OCI-LY7 (cell line): ENCODE results near the gene SLC8A1.

Experiments used
- EZH2phosphoT487 ChIP-seq: fragments of 200-600 bp; sonication (generic); IDR thresholded peaks from 2 replicates; pipeline ENCODE4 v1.6.1; 2018; ENCODE audit warnings: low read depth, borderline replicate concordance, mild to moderate bottlenecking, mixed run types, antibody characterized with exemption, low read length, moderate library complexity, mixed read lengths
- TF ChIP-seq, protein P1 (sequence below): fragments of 200-600 bp; sonication (generic); conservative IDR thresholded peaks from 2 replicates; pipeline ENCODE4 v1.5.1; 2014; ENCODE audit warnings: mild to moderate bottlenecking, antibody characterized with exemption, low read length, moderate library complexity, mixed read lengths

DNA sequence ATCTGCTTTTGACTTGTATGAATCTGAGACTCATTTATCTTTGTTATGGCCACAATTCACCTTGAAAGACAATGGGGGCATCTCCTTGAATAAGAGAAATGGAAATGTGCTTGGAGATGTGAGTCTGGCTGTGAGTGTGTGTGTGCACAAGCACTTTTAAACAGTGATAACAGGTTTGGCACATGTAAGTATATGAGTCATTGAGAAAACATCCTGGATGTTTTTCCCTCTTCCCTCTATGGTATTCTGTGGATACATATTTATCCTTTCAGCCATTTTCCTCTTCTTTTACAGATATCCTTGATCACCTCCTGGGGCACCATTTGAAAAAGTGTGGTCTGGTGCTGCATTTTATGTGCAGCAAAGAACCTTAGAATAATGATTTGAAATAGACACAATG is 355.5 kb downstream of the SLC8A1 start:
- TF ChIP-seq, protein P1, sequence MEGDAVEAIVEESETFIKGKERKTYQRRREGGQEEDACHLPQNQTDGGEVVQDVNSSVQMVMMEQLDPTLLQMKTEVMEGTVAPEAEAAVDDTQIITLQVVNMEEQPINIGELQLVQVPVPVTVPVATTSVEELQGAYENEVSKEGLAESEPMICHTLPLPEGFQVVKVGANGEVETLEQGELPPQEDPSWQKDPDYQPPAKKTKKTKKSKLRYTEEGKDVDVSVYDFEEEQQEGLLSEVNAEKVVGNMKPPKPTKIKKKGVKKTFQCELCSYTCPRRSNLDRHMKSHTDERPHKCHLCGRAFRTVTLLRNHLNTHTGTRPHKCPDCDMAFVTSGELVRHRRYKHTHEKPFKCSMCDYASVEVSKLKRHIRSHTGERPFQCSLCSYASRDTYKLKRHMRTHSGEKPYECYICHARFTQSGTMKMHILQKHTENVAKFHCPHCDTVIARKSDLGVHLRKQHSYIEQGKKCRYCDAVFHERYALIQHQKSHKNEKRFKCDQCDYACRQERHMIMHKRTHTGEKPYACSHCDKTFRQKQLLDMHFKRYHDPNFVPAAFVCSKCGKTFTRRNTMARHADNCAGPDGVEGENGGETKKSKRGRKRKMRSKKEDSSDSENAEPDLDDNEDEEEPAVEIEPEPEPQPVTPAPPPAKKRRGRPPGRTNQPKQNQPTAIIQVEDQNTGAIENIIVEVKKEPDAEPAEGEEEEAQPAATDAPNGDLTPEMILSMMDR: no peak
- TF ChIP-seq EZH2phosphoT487: no peak
